COLO668 (cell line): ENCODE results near the gene SOS1.
"Not testable (repeated sequence)": the region's sequence is repeated elsewhere in the genome, so short reads cannot be mapped to it uniquely, and the experiment has no call there.

Experiments
- DNase-seq: peaks from one replicate; lab custom pipeline; 2025; ENCODE audit not compliant: unreplicated experiment; lab: John Stamatoyannopoulos, UW

SOS1 gene

DNA sequence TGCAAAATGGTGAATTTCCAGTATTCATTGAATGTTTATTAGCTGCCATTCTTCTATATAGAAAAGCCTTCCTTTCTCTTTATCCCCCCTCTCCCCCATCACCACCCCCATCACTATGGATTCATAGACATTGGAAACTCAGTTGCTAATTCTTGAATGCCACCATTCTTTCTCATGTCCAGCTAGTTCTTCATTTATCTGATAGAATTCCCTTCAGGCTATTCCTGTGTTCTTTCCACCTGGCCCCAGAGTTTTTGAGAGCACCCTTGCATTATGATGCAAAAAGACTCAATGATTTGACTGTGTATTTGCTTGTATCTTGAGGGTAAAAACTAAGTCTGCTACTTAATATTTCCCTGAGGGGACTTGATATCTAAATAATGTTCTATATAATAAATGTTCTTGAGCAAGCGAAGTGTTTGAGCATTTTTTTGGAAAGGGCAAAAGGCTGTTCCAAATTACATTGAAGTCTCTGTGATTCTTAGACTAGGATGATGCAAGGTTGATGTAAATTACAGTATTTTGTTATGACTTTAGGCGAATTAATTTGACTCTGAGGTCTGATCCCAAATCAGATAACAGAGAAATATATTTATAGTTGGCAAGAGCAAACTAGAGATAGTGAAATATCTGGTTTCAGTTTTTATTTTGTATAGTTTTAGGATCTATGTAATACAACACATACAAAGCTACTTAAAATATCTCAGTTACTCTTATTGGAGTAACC, 18.8 kb upstream of the SOS1 start:
- no peak for DNase-seq

DNA sequence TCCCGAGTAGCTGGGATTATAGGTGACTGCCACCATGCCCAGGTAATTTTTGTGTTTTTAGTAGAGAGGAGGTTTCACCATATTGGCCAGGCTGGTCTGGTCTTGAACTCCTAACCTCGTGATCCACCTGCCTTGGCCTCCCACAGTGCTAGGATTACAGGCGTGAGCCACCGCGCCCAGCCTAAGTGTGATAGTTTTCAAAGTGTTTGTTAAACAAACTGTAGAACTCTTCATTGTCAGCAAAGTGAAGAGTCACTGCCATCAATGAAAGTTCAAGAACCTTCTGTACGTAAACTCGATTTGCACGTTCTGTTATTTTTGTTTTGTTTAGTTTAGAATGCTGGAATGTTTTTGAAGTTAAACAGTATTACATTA, 18.0 kb upstream of the SOS1 start:
- no peak for DNase-seq

GRCh38 chr2:39138187-39138836, 17.5 kb upstream of the SOS1 start:
- DNase-seq = not testable (repeated sequence)

- DNase-seq = no peak
Observed at GRCh38 chr2:39136799-39137198, 15.9 kb upstream of the SOS1 start.

GRCh38 chr2:39135690-39136259, 14.9 kb upstream of the SOS1 start:
- DNase-seq = no peak

GRCh38 chr2:39133215-39133851, 12.5 kb upstream of the SOS1 start:
- no peak for DNase-seq

GRCh38 chr2:39128919-39129391, 8.1 kb upstream of the SOS1 start:
- DNase-seq = no peak

GRCh38 chr2:39127973-39128372, 7.1 kb upstream of the SOS1 start:
- DNase-seq = no peak

- peak; percentile 30 for DNase-seq
Observed at GRCh38 chr2:39124746-39125057, 3.9 kb upstream of the SOS1 start.

GRCh38 chr2:39124000-39124745, 3.3 kb upstream of the SOS1 start:
- peak; percentile 98 for DNase-seq

DNA sequence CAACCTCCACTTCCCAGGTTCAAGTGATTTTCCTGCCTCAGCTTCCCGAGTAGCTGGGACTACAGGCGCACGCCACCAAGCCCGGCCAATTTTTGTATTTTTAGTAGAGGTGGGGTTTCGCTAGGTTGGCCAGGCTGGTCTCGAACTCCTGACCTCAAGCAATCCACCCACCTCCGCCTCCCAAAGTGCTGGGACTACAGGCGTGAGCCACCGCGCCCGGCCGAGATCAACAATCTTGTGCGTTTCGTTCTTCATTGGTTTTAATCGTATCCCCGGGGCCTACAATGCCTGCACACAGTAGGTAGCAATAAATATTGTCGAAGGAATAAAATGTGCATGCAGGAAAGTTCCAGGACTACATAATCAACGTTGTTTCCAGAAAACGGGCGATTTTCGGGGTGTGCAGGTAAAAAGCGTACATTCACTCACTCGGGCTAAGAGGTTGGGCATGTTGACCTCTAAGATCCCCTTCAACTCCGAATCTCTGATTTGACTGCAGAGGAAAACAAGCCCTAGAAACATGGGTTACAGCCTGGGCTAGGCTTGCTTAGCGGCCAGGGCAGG, 2.7 kb upstream of the SOS1 start:
- no peak for DNase-seq

DNA sequence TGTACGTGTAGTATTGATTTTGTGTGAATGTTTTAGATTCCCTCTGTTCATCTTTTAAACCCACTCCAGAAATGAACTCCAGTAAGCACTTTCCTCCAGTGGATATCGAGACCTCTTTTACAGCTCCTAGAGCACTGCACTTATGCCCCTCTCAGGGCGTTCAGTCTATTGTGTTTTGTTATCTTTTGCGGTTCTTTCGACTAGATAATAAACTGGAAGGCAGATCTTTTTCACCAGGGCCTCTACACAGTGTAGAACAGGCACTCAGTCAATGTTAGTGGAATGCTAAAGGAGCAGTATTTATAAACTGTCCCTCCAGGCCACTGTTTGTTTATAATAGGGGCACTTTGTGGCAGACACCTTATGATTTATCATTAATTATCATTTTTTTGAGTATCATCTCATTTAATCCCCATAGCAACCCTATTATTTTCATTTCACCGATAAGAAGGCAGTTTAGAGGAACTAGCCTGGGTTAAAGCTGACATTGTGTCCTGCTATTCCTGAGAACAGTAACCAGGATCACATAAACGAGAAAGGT, 742 bp upstream of the SOS1 start:
- DNase-seq = peak; percentile 35

- DNase-seq = no peak
Observed at GRCh38 chr2:39120521-39120770, 405 bp downstream of the SOS1 start.

DNA sequence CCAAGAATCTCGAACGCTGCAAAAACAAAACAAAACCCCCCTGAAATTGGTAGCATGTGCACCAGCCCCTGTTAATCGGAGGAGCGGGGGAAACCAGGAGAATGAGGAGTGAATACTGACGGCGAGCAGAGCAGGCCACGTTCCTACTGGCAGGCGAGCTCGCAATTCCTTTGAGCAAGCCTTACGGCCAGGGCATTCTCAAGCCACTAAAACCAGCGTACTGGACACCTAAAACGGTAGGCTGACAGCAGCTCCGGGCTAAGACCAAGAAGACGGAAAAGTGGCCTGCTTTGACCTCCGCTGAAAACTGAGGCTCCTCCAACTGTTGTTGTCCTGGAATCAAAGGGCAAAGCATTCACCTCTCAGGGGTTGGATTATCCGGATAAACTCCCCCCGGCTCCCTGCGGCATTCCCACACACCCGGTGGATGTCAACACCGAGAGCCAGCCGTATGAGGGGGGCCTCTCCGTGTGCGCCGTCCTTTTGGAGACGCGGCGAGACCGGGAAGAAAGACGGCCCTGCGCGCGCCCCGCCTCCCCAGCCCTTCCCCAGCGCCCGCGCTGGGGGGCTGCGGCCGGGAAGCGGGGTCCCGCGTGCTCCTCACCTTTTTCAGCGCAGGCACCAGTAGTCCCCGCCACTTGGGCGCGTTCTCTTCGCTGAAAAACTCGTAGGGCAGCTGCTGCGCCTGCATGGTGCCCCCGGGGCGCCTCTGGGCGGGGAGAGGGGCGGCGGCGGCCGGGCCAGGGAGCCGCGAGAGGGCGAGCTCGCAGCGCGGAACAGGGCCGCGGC, 925 bp downstream of the SOS1 start:
- DNase-seq = peak; percentile 73

- no peak for DNase-seq
Observed at GRCh38 chr2:39118786-39119499, 1.9 kb downstream of the SOS1 start.

GRCh38 chr2:39115556-39115955, 5.3 kb downstream of the SOS1 start:
- no peak for DNase-seq

GRCh38 chr2:39114771-39115170, 6.1 kb downstream of the SOS1 start:
- DNase-seq = no peak

DNA sequence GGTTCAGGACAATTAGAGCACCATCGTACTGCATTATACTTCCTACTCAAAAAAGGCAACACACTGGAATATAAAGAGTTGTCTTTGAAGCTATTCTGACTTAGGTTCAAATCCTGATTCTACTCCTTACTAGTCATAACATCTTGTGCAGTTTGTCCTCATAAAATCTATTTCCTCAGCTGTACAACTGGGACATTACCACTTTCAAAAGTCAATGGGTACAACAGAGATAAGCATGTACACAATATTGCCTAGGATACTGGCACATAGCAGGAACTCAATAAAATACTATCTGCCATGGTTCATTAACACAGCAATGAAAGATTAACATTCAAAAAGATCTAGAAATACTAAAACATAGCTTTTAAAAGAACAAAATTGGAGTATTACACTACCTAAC, 11.3 kb downstream of the SOS1 start:
- DNase-seq = no peak

GRCh38 chr2:39108377-39108776, 12.5 kb downstream of the SOS1 start:
- DNase-seq = no peak
